ENCODE results near the gene PEX26. TPM values are rescaled to one million over a fixed set of nuclear protein-coding genes. Genes with fewer than 3 reads are reported as not detected.

The PEX26 gene
- total RNA-seq, 6 experiments from 2014 or later: 22.7 to 42.5 (median 25.0) TPM

DNA sequence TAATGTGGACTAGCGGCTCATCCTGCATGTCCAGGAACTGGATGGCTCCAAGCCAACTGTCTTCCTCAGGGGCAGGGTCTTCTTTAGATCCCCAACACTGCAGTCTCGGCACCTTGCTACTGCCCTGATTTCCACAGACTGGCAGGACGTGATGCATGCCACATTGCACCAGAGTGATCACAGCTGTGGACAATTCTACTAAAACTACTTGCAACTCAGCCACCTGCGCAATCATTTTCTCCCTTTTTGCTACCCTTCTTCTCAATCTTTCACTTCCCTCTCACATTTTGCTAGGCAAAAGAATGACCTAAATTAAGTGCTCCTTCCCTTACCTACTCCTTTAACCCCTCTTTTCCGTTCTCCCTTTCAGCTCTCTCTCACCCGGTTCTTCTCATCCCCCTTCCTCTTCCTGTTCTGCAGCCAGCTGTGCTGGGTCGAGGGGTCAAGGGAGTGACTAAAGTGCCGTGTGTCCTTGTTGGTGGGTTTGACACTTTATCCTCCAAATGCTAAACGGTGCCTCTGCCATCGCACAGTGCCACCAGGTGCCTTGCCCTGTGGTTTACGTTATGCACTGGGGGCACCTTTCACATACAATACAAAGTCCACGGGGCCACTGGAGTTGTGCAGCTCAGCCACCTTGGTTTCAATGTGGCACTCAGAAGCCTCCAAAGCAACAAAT, 11.5 kb upstream of the PEX26 start:
- intact Hi-C loops (cut with DNase I): loop anchor here in 1 of 2 donors (5.0 kb wide), 1 partner anchor 74 kb away; no protein-coding TSS in a partner anchor
- TF ChIP-seq POLR2A (IDR thresholded peaks at IDR 0.05): no peak

DNA sequence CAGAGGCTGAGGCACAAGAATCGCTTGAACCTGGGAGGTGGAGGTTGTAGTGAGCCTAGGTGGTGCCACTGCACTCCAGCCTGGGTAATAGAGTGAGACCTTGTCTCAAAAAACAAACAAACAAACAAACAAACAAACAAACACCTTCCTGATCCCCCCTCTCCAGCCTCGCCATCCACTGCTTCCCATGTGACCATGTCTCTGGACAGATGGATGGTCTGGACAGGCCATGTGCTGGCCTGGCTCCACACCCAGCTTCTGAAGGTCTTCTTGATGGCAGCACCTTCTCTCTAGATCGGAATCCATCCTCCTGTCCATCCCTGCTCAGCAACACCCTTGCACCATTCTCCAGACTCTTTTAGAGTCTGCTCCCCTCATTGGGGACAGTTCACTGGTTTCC, 10.7 kb upstream of the PEX26 start:
- 89% methylated on average over 1 of the region's 3 CpGs for WGBS (ENCODE audit: insufficient coverage, low coverage, low lambda C conversion rate, missing lambda C conversion rate)
- H3K27ac ChIP-seq: no peak overlapping the region
- TF ChIP-seq POLR2A (IDR thresholded peaks at IDR 0.05): no peak
- TF ChIP-seq, protein P1, sequence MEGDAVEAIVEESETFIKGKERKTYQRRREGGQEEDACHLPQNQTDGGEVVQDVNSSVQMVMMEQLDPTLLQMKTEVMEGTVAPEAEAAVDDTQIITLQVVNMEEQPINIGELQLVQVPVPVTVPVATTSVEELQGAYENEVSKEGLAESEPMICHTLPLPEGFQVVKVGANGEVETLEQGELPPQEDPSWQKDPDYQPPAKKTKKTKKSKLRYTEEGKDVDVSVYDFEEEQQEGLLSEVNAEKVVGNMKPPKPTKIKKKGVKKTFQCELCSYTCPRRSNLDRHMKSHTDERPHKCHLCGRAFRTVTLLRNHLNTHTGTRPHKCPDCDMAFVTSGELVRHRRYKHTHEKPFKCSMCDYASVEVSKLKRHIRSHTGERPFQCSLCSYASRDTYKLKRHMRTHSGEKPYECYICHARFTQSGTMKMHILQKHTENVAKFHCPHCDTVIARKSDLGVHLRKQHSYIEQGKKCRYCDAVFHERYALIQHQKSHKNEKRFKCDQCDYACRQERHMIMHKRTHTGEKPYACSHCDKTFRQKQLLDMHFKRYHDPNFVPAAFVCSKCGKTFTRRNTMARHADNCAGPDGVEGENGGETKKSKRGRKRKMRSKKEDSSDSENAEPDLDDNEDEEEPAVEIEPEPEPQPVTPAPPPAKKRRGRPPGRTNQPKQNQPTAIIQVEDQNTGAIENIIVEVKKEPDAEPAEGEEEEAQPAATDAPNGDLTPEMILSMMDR (IDR thresholded peaks at IDR 0.05): no peak
- peaks cover 0 to 15% (median 3%) of the 10 kb centered on the region in 4 donors for H3K4me1 ChIP-seq
- no peaks in the 10 kb centered on the region for H3K9me3 ChIP-seq
- H3K4me3 ChIP-seq: no peak overlapping the region
- no peaks in the 10 kb centered on the region for H3K36me3 ChIP-seq
- ATAC-seq (no peak), DNase-seq (peak in 1 of 3 donors; percentile 12)
- intact Hi-C loops (cut with DNase I): loop anchor here in 1 of 2 donors (5.0 kb wide), 1 partner anchor 75 kb away; no protein-coding TSS in a partner anchor
- H3K27me3 ChIP-seq: no peaks in the 10 kb centered on the region

More for the DNA sequence above, 11.5 kb upstream of the PEX26 start:
- Histone ChIP-seq H3K36me3 (no peaks in the 10 kb centered on the region), H3K9me3 (no peaks in the 10 kb centered on the region), H3K4me1 (peaks cover 0 to 15% (median 0%) of the 10 kb centered on the region in 4 donors), H3K4me3 (no peak overlapping the region), H3K27ac (no peak overlapping the region), H3K27me3 (no peaks in the 10 kb centered on the region)
- peak; percentile 51 to 69 (median 60) for ATAC-seq
- peak in 1 of 3 donors; percentile 48 for DNase-seq
- WGBS (ENCODE audit: insufficient coverage, low coverage, low lambda C conversion rate, missing lambda C conversion rate): 32% methylated on average over 6 of the region's 12 CpGs

DNA sequence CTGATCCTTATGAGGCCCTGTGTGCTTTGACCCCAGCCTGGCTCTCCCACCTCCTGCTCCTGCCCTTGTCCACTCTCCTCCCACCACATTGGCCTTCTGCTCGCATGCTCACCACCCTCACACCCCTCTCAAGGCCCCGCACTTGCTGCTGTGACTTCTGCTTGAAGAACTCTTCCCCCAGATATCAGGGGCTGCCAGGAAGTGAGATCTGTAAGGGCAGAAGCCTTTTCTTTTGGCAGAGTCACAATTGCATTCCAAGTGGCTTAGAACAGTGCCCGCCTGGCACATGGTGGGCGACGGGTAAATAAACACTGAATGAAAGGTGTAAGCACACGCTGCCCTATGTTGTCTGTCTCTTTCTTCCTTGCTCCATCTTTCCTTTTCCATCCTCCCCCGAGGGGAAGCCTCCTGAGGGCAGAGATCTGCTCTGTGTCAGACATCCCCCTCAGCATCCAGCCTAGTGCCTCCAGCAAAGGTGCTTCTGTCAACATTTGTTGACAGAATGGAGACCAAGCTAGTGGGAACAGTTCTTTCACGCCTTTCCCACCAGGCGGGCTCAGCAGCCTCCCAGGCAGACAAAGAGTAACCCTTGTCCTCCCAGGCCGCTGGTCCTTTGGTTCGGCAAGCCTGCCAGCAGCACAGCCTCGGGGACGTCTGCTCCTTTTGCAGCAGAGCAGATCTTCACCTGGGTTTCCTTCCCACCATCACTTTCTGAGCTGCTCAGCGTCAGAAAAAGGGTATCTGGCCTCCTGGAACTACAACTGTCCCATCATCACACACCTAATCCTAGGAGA, 10.0 kb upstream of the PEX26 start:
- H3K4me1 ChIP-seq: peaks cover 0 to 15% (median 3%) of the 10 kb centered on the region in 4 donors
- no peaks in the 10 kb centered on the region for H3K36me3 ChIP-seq
- no peaks in the 10 kb centered on the region for H3K9me3 ChIP-seq
- H3K27ac ChIP-seq: peak overlapping the region in 1 of 3 donors; percentile 60
- H3K4me3 ChIP-seq: no peak overlapping the region
- intact Hi-C loops (cut with DNase I): loop anchor here in 1 of 2 donors (5.0 kb wide), 1 partner anchor 75 kb away; no protein-coding TSS in a partner anchor
- no peaks in the 10 kb centered on the region for H3K27me3 ChIP-seq
- DNase-seq (peak in 1 of 3 donors; percentile 25), ATAC-seq (no peak)
- TF ChIP-seq POLR2A (IDR thresholded peaks at IDR 0.05): no peak
- TF ChIP-seq, protein P1 (IDR thresholded peaks at IDR 0.05): no peak
- WGBS (ENCODE audit: insufficient coverage, low coverage, low lambda C conversion rate, missing lambda C conversion rate): 72% methylated on average over 11 of the region's 14 CpGs

GRCh38 chr22:18068381-18068988, 9.3 kb upstream of the PEX26 start:
- H3K36me3 ChIP-seq: no peaks in the 10 kb centered on the region
- no peak for TF ChIP-seq POLR2A (IDR thresholded peaks at IDR 0.05)
- TF ChIP-seq, protein P1 (IDR thresholded peaks at IDR 0.05): no peak
- WGBS (ENCODE audit: insufficient coverage, low coverage, low lambda C conversion rate, missing lambda C conversion rate): 65% methylated on average over 2 of the region's 3 CpGs
- H3K27ac ChIP-seq: peak overlapping the region in 1 of 3 donors; percentile 60
- H3K4me3 ChIP-seq: no peak overlapping the region
- peak in 1 of 3 donors; percentile 15 for DNase-seq
- no peaks in the 10 kb centered on the region for H3K9me3 ChIP-seq
- H3K4me1 ChIP-seq: peaks cover 0 to 15% (median 3%) of the 10 kb centered on the region in 4 donors
- H3K27me3 ChIP-seq: no peaks in the 10 kb centered on the region
- intact Hi-C loops (cut with DNase I): loop anchor here in 1 of 2 donors (5.0 kb wide), 1 partner anchor 76 kb away; no protein-coding TSS in a partner anchor
- peak in 1 of 4 donors; percentile 69 for ATAC-seq

All from right lobe of liver (tissue), 6 donors.